Heart left ventricle (tissue), 13 donors: Measurements from ENCODE around the gene MAP3K4.

Experiments
- POLR2A ChIP-seq, 2 donors: fragments of 450-650 bp; IDR thresholded peaks; one replicate each; pipeline ENCODE4 v1.6.1; 2017; ENCODE audit warnings: antibody characterized with exemption in 2 of 2, mild to moderate bottlenecking in 2 of 2, moderate library complexity in 2 of 2
- TF ChIP-seq, protein P1 (sequence below), 12 donors: fragments of 200-600 bp; sonication (generic) in 4 of 12; IDR thresholded peaks; one replicate each; pipeline versions ENCODE4 v1.5.0 to v1.8.0; 2018 to 2022; ENCODE audit warnings: antibody characterized with exemption in 12 of 12, mild to moderate bottlenecking in 5 of 12
- donor health status: ischemic (EF 13 %, LVEDD 7.1; RV severe dilation, severe dysfunction).
- donor health status: DM: no; HTN: yes; CAD: no.
- donor health status: DM: no; HTN: no; CAD: no.
- donor health status: ischemic (EF 25% LVEDD 6.9; RV normal size, moderate dysfunction).
- donor health status: ischemic (EF 25% LVEDD 5.7; RV mildly dilated, moderate dysfunction).
- donor health status: ischemic (EF 35%, LVEDD 5.7; RV mildly dilated, moderate dysfunction).
- donor health status: nonischemic (EF 11% LVEDD 7.7; RV severe dilation, severe dysfunction).
- donor health status: DM: yes; HTN: yes; CAD: no.
- donor health status: PGD.
- donor health status: ischemic (EF 29% LVEDD 5.4; RV normal size, mild dysfunction).
- donor health status: nonischemic (EF 23%, LVEDD 6.1; RV moderate dilation, normal function).

DNA sequence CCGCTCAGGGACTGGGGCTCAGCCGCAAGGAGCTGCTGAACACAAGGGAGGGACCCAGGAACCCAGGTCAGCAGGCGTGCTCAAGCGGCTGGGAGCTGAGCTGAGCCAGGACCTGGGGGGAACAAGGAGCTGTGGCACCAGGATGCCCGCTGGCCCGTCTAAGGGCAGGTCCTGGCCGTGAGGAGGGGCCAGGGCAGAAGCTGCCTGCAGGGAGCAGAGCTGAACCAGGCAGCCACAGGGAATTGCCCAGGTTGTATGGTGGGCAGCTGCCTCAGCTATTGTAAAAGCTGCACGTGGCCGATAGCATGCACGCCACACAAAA, 148.9 kb downstream of the MAP3K4 start:
- TF ChIP-seq, protein P1, sequence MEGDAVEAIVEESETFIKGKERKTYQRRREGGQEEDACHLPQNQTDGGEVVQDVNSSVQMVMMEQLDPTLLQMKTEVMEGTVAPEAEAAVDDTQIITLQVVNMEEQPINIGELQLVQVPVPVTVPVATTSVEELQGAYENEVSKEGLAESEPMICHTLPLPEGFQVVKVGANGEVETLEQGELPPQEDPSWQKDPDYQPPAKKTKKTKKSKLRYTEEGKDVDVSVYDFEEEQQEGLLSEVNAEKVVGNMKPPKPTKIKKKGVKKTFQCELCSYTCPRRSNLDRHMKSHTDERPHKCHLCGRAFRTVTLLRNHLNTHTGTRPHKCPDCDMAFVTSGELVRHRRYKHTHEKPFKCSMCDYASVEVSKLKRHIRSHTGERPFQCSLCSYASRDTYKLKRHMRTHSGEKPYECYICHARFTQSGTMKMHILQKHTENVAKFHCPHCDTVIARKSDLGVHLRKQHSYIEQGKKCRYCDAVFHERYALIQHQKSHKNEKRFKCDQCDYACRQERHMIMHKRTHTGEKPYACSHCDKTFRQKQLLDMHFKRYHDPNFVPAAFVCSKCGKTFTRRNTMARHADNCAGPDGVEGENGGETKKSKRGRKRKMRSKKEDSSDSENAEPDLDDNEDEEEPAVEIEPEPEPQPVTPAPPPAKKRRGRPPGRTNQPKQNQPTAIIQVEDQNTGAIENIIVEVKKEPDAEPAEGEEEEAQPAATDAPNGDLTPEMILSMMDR (IDR thresholded peaks at IDR 0.05), result no peak
- TF ChIP-seq POLR2A (IDR thresholded peaks at IDR 0.05), result no peak
